Measurements from ENCODE around the gene KCTD1. TPM values are rescaled to one million over a fixed set of nuclear protein-coding genes. Genes with fewer than 3 reads are reported as not detected.

The KCTD1 gene
- total RNA-seq, 1 donor from 2014 or later: 18.8 TPM

GRCh38 chr18:26487437-26487836, 60.9 kb downstream of the KCTD1 start:
- Mint-ChIP-seq H3K27me3 (ENCODE audit: unreplicated experiment) (peaks cover 4% of the 10 kb centered on the region), H3K27ac (ENCODE audit: unreplicated experiment) (no peak overlapping the region), H3K4me3 (ENCODE audit: unreplicated experiment) (no peak overlapping the region), H3K36me3 (ENCODE audit: unreplicated experiment) (no peaks in the 10 kb centered on the region), H3K4me1 (ENCODE audit: low read depth, unreplicated experiment) (peaks cover 5% of the 10 kb centered on the region), H3K9me3 (ENCODE audit: unreplicated experiment) (peaks cover 3% of the 10 kb centered on the region)
- no peak for TF ChIP-seq CTCF (IDR thresholded peaks at IDR 0.05; ENCODE audit: partially characterized antibody, unreplicated experiment)
- DNase-seq: no peak

GRCh38 chr18:26483633-26484032, 64.7 kb downstream of the KCTD1 start:
- Mint-ChIP-seq H3K4me3 (ENCODE audit: unreplicated experiment) (no peak overlapping the region), H3K27ac (ENCODE audit: unreplicated experiment) (no peak overlapping the region)
- TF ChIP-seq CTCF (IDR thresholded peaks at IDR 0.05; ENCODE audit: partially characterized antibody, unreplicated experiment): no peak

GRCh38 chr18:26482569-26482968, 65.8 kb downstream of the KCTD1 start:
- no peak for DNase-seq
- H3K27ac Mint-ChIP-seq (ENCODE audit: unreplicated experiment): no peak overlapping the region
- peaks cover 7% of the 10 kb centered on the region for H3K27me3 Mint-ChIP-seq (ENCODE audit: unreplicated experiment)
- peaks cover 5% of the 10 kb centered on the region for H3K9me3 Mint-ChIP-seq (ENCODE audit: unreplicated experiment)
- H3K4me3 Mint-ChIP-seq (ENCODE audit: unreplicated experiment): no peak overlapping the region
- no peaks in the 10 kb centered on the region for H3K36me3 Mint-ChIP-seq (ENCODE audit: unreplicated experiment)
- H3K4me1 Mint-ChIP-seq (ENCODE audit: low read depth, unreplicated experiment): peaks cover 8% of the 10 kb centered on the region
- TF ChIP-seq CTCF (IDR thresholded peaks at IDR 0.05; ENCODE audit: partially characterized antibody, unreplicated experiment): no peak

More at GRCh38 chr18:26483633-26484032, 64.7 kb downstream of the KCTD1 start:
- H3K36me3 Mint-ChIP-seq (ENCODE audit: unreplicated experiment): no peaks in the 10 kb centered on the region
- H3K4me1 Mint-ChIP-seq (ENCODE audit: low read depth, unreplicated experiment): peaks cover 8% of the 10 kb centered on the region
- H3K27me3 Mint-ChIP-seq (ENCODE audit: unreplicated experiment): peaks cover 7% of the 10 kb centered on the region
- H3K9me3 Mint-ChIP-seq (ENCODE audit: unreplicated experiment): peaks cover 5% of the 10 kb centered on the region
- no peak for DNase-seq

GRCh38 chr18:26480897-26481795, 67.2 kb downstream of the KCTD1 start:
- peaks cover 8% of the 10 kb centered on the region for H3K4me1 Mint-ChIP-seq (ENCODE audit: low read depth, unreplicated experiment)
- no peaks in the 10 kb centered on the region for H3K36me3 Mint-ChIP-seq (ENCODE audit: unreplicated experiment)
- peaks cover 5% of the 10 kb centered on the region for H3K9me3 Mint-ChIP-seq (ENCODE audit: unreplicated experiment)
- H3K27ac Mint-ChIP-seq (ENCODE audit: unreplicated experiment): no peak overlapping the region
- peaks cover 7% of the 10 kb centered on the region for H3K27me3 Mint-ChIP-seq (ENCODE audit: unreplicated experiment)
- no peak for TF ChIP-seq CTCF (IDR thresholded peaks at IDR 0.05; ENCODE audit: partially characterized antibody, unreplicated experiment)
- no peak for DNase-seq
- H3K4me3 Mint-ChIP-seq (ENCODE audit: unreplicated experiment): no peak overlapping the region

GRCh38 chr18:26479681-26480079, 68.7 kb downstream of the KCTD1 start:
- no peak for TF ChIP-seq CTCF (IDR thresholded peaks at IDR 0.05; ENCODE audit: partially characterized antibody, unreplicated experiment)
- H3K27ac Mint-ChIP-seq (ENCODE audit: unreplicated experiment): no peak overlapping the region
- no peaks in the 10 kb centered on the region for H3K36me3 Mint-ChIP-seq (ENCODE audit: unreplicated experiment)
- H3K4me3 Mint-ChIP-seq (ENCODE audit: unreplicated experiment): no peak overlapping the region
- DNase-seq: no peak
- peaks cover 6% of the 10 kb centered on the region for H3K4me1 Mint-ChIP-seq (ENCODE audit: low read depth, unreplicated experiment)
- H3K27me3 Mint-ChIP-seq (ENCODE audit: unreplicated experiment): peaks cover 6% of the 10 kb centered on the region
- peaks cover 5% of the 10 kb centered on the region for H3K9me3 Mint-ChIP-seq (ENCODE audit: unreplicated experiment)

Data from glutamatergic neuron (in vitro differentiated cells).